ENCODE results near the gene RCAN3. TPM values are rescaled to one million over a fixed set of nuclear protein-coding genes. Genes with fewer than 3 reads are reported as not detected.
A peak's percentile ranks its signal among the peaks of the same experiment; 100 is the strongest.
"Not testable (repeated sequence)": the region's sequence is repeated elsewhere in the genome, so short reads cannot be mapped to it uniquely, and the experiment has no call there.

Gene RCAN3
- total and polyA plus RNA-seq, 8 donors, result 4.0 to 14.2 (median 11.9) TPM

GRCh38 chr1:24507405-24507804 is 4.8 kb downstream of the RCAN3 start:
- peaks cover 4 to 44% (median 33%) of the 10 kb centered on the region in 3 donors for H3K4me1 ChIP-seq
- no peaks in the 10 kb centered on the region for H3K9me3 ChIP-seq
- peak in 2 of 6 donors; percentile 44 to 61 for DNase-seq
- peak; percentile 6 to 43 (median 38) for ATAC-seq
- H3K27me3 ChIP-seq, result no peaks in the 10 kb centered on the region
- H3K4me3 ChIP-seq, result peak overlapping the region in 1 of 4 donors; percentile 6
- H3K36me3 ChIP-seq, result no peaks in the 10 kb centered on the region
- TF ChIP-seq CTCF (IDR thresholded peaks at IDR 0.05), result no peak
- intact Hi-C loops (cut with DNase I), result no loop called here
- peak overlapping the region; percentile 35 to 79 (median 46) for H3K27ac ChIP-seq
- no peak for FAIRE-seq
- 31 to 32% methylated on average over 5 of the region's 5 CpGs for WGBS, 2 donors

- intact Hi-C loops (cut with DNase I), result no loop called here
- no peak for DNase-seq
- Histone ChIP-seq H3K9me3 (no peaks in the 10 kb centered on the region), H3K36me3 (no peaks in the 10 kb centered on the region), H3K27me3 (no peaks in the 10 kb centered on the region), H3K4me1 (peaks cover 4 to 42% (median 33%) of the 10 kb centered on the region in 3 donors), H3K27ac (peak overlapping the region in 2 of 4 donors; percentile 45 to 79), H3K4me3 (no peak overlapping the region)
- 80 to 84% methylated on average over 5 of the region's 5 CpGs for WGBS, 2 donors
- ATAC-seq, result no peak
- no peak for FAIRE-seq
- no peak for TF ChIP-seq CTCF (IDR thresholded peaks at IDR 0.05)
Observed at GRCh38 chr1:24508911-24509310, 6.3 kb downstream of the RCAN3 start.

- no peak for TF ChIP-seq CTCF (IDR thresholded peaks at IDR 0.05)
- 51 to 52% methylated on average over 2 of the region's 2 CpGs for WGBS, 2 donors
- no peak overlapping the region for H3K27ac ChIP-seq
- ATAC-seq (no peak), DNase-seq (no peak), FAIRE-seq (no peak)
- H3K9me3 ChIP-seq, result no peaks in the 10 kb centered on the region
- intact Hi-C loops (cut with DNase I), result no loop called here
- no peaks in the 10 kb centered on the region for H3K27me3 ChIP-seq
- no peak overlapping the region for H3K4me3 ChIP-seq
- H3K36me3 ChIP-seq, result peaks cover 0 to 3% (median 0%) of the 10 kb centered on the region in 3 donors
- H3K4me1 ChIP-seq, result peaks cover 0 to 2% (median 0%) of the 10 kb centered on the region in 3 donors
Observed at GRCh38 chr1:24513706-24514105, 11.1 kb downstream of the RCAN3 start.

GRCh38 chr1:24514946-24515345 is 12.3 kb downstream of the RCAN3 start:
- no peak overlapping the region for H3K27ac ChIP-seq
- no peak overlapping the region for H3K4me3 ChIP-seq
- H3K27me3 ChIP-seq, result no peaks in the 10 kb centered on the region
- H3K9me3 ChIP-seq, result no peaks in the 10 kb centered on the region
- H3K4me1 ChIP-seq, result no peaks in the 10 kb centered on the region
- FAIRE-seq (no peak), ATAC-seq (no peak), DNase-seq (no peak)
- peaks cover 0 to 3% (median 0%) of the 10 kb centered on the region in 3 donors for H3K36me3 ChIP-seq
- intact Hi-C loops (cut with DNase I), result no loop called here
- WGBS, 2 donors, result 94 to 95% methylated on average over 5 of the region's 5 CpGs
- no peak for TF ChIP-seq CTCF (IDR thresholded peaks at IDR 0.05)

GRCh38 chr1:24515671-24516209 is 13.1 kb downstream of the RCAN3 start:
- DNase-seq; H3K4me3 ChIP-seq; H3K4me1 ChIP-seq; H3K27ac ChIP-seq; FAIRE-seq; intact Hi-C loops (cut with DNase I); H3K9me3 ChIP-seq; H3K36me3 ChIP-seq; H3K27me3 ChIP-seq: not testable (repeated sequence)
- peak in 1 of 4 donors; percentile 30 for ATAC-seq
- 93 to 97% methylated on average over 14 of the region's 14 CpGs for WGBS, 2 donors

All from pancreas (tissue), 10 donors.